Measurements from ENCODE around the gene TMEM164. TPM values are rescaled to one million over a fixed set of nuclear protein-coding genes. Genes with fewer than 3 reads are reported as not detected.

The TMEM164 gene
- total RNA-seq, 1 experiment from 2014 or later: 32.6 TPM

DNA sequence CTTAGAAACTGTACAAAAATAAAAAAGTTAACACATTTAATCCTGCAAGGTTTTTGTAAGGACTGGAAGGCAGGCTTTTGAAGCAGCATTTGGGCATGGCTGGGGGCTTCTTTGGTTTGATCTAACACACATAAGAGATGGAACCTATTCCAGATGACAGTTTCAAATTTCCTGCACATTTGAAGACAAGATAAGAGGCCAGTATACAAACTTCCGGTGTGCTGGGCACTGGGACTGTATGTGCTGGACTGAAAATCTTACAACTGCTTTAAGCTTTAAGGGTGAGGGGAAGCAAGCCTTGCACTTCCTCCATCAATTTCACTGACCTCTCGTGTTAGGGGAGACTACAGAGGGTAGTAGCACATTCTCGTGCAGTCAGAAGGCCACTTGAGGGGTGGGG lies 192.1 kb downstream of the TMEM164 start:
- intact Hi-C loops (cut with micrococcal nuclease; ENCODE audit: unreplicated experiment): no loop called here
- Mint-ChIP-seq H3K9me3 (ENCODE audit: low read depth, unreplicated experiment) (no peaks in the 10 kb centered on the region), H3K27ac (ENCODE audit: unreplicated experiment) (no peak overlapping the region), H3K27me3 (ENCODE audit: unreplicated experiment) (no peaks in the 10 kb centered on the region), H3K4me1 (ENCODE audit: low read depth, unreplicated experiment) (no peaks in the 10 kb centered on the region), H3K36me3 (ENCODE audit: insufficient read depth, unreplicated experiment) (peaks cover 10% of the 10 kb centered on the region), H3K4me3 (ENCODE audit: low read depth, unreplicated experiment) (no peak overlapping the region)
- TF ChIP-seq, protein P1, sequence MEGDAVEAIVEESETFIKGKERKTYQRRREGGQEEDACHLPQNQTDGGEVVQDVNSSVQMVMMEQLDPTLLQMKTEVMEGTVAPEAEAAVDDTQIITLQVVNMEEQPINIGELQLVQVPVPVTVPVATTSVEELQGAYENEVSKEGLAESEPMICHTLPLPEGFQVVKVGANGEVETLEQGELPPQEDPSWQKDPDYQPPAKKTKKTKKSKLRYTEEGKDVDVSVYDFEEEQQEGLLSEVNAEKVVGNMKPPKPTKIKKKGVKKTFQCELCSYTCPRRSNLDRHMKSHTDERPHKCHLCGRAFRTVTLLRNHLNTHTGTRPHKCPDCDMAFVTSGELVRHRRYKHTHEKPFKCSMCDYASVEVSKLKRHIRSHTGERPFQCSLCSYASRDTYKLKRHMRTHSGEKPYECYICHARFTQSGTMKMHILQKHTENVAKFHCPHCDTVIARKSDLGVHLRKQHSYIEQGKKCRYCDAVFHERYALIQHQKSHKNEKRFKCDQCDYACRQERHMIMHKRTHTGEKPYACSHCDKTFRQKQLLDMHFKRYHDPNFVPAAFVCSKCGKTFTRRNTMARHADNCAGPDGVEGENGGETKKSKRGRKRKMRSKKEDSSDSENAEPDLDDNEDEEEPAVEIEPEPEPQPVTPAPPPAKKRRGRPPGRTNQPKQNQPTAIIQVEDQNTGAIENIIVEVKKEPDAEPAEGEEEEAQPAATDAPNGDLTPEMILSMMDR (IDR thresholded peaks at IDR 0.05; ENCODE audit: unreplicated experiment): no peak
- BruUV-seq (replicated peaks): no TSS peak
- DNase-seq: no peak
- CTCF ChIA-PET: no interaction called here

DNA sequence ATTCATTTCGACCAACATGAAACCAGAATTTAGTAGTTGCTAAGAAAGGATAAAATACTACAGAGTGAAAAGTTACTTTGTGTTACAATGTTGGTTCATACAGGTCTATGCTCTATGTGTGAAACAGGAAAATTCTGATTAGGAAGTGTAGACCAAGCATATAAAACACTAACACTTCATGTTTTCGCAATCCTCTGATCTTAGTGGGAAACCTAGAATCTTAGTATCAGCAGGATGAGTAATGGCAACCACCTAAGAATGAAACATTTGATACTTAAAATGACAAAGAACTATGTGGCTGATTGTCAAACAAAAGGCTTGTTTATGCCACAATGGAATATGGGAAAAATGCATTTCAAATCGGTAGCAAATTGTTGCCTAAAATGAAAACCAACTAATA lies 198.9 kb downstream of the TMEM164 start:
- TF ChIP-seq, protein P1 (IDR thresholded peaks at IDR 0.05; ENCODE audit: unreplicated experiment): no peak
- no peak for DNase-seq
- Mint-ChIP-seq H3K27ac (ENCODE audit: unreplicated experiment) (no peak overlapping the region), H3K9me3 (ENCODE audit: low read depth, unreplicated experiment) (no peaks in the 10 kb centered on the region), H3K36me3 (ENCODE audit: insufficient read depth, unreplicated experiment) (no peaks in the 10 kb centered on the region), H3K4me1 (ENCODE audit: low read depth, unreplicated experiment) (no peaks in the 10 kb centered on the region), H3K4me3 (ENCODE audit: low read depth, unreplicated experiment) (no peak overlapping the region), H3K27me3 (ENCODE audit: unreplicated experiment) (no peaks in the 10 kb centered on the region)
- no TSS peak for BruUV-seq (replicated peaks)
- intact Hi-C loops (cut with micrococcal nuclease; ENCODE audit: unreplicated experiment): no loop called here
- CTCF ChIA-PET: no interaction called here

DNA sequence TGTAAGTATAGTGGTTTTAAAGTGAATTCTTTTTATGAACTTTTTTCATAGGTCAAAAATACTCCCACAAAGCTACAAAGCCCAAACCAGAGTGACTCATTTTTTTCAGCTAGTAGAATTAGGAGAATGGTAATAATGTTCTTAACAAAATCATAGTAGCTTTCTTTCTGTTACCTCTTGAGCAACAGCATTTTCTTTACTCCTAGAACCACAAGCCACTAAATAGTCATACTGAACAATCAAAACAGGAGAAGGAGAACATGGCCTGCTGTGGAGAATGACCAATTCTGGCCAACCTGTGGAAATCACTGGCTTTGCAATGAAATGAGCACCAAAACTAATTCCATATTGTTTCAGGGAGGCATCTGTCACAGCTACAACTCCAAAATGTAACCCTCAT lies 202.1 kb downstream of the TMEM164 start:
- no peaks in the 10 kb centered on the region for H3K36me3 Mint-ChIP-seq (ENCODE audit: insufficient read depth, unreplicated experiment)
- no peak overlapping the region for H3K27ac Mint-ChIP-seq (ENCODE audit: unreplicated experiment)
- H3K4me1 Mint-ChIP-seq (ENCODE audit: low read depth, unreplicated experiment): peaks cover 13% of the 10 kb centered on the region
- H3K9me3 Mint-ChIP-seq (ENCODE audit: low read depth, unreplicated experiment): no peaks in the 10 kb centered on the region
- H3K4me3 Mint-ChIP-seq (ENCODE audit: low read depth, unreplicated experiment): no peak overlapping the region
- TF ChIP-seq, protein P1 (IDR thresholded peaks at IDR 0.05; ENCODE audit: unreplicated experiment): no peak
- no TSS peak for BruUV-seq (replicated peaks)
- intact Hi-C loops (cut with micrococcal nuclease; ENCODE audit: unreplicated experiment): loop anchor here (2.0 kb wide), 1 partner anchor 62 kb away; no protein-coding TSS in a partner anchor
- DNase-seq: no peak
- CTCF ChIA-PET: no interaction called here
- H3K27me3 Mint-ChIP-seq (ENCODE audit: unreplicated experiment): no peaks in the 10 kb centered on the region

DNA sequence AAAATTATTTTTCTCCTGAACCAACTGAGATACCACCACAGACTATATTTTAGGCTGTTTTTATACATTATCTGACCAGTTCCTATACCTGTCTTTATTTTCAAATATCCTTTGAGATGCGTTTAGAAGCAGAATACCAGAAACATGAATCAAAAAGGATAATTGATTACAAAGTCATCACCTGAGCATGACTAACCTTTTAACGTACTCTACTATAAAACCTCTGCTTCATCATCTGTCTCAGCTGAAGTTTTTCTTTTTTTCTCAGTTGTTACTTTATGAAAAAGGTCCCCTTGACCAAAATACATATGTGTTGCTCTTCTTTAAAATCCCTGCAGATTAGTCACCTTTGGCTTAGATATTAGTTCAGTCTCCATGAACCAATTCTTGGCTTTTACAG lies 205.2 kb downstream of the TMEM164 start:
- no peak overlapping the region for H3K27ac Mint-ChIP-seq (ENCODE audit: unreplicated experiment)
- no peaks in the 10 kb centered on the region for H3K9me3 Mint-ChIP-seq (ENCODE audit: low read depth, unreplicated experiment)
- no peak overlapping the region for H3K4me3 Mint-ChIP-seq (ENCODE audit: low read depth, unreplicated experiment)
- H3K36me3 Mint-ChIP-seq (ENCODE audit: insufficient read depth, unreplicated experiment): no peaks in the 10 kb centered on the region
- H3K27me3 Mint-ChIP-seq (ENCODE audit: unreplicated experiment): no peaks in the 10 kb centered on the region
- intact Hi-C loops (cut with micrococcal nuclease; ENCODE audit: unreplicated experiment): no loop called here
- H3K4me1 Mint-ChIP-seq (ENCODE audit: low read depth, unreplicated experiment): peaks cover 23% of the 10 kb centered on the region
- no peak for DNase-seq
- no TSS peak for BruUV-seq (replicated peaks)
- TF ChIP-seq, protein P1 (IDR thresholded peaks at IDR 0.05; ENCODE audit: unreplicated experiment): no peak
- CTCF ChIA-PET: no interaction called here
